ENCODE results near the gene PMM2. TPM values are rescaled to one million over a fixed set of nuclear protein-coding genes. Genes with fewer than 3 reads are reported as not detected.

Gene PMM2
- total and polyA plus RNA-seq, 12 donors, result 7.4 to 81.1 (median 26.3) TPM

DNA sequence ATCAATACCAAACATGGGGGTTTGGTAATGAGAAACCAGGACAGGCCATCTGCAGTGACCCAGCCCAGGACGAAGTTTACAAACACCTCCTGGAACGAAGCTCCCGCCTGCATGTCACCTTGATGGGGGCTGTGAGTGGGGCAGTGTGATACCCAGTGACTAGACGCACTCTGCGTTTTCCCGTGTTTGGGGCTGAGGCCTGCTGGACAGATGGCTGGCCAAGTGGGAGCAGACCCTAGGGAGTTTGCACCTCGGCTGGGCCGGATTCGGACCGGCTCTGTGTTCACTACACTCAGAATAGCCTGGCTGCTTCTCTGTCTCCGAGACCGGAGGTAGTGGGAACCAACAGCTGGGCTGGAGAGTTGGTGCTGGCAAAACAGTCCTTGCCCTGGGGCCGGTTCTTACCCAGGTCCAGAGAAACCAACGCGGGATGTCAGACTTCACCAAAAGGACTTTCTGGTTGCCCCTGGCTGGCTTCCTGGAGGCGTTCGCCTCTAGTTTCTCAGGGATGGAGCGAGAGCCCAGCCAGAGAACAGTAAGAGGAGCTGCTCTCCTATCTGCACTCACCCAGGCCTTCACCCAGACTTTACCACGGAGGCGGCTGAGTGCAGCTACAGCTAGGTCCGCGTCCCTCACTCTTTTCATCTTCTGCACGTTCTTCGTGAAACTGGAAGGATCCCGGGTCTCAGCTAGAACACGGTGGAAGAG is 50.7 kb downstream of the PMM2 start:
- Histone ChIP-seq H3K27me3 (no peaks in the 10 kb centered on the region), H3K4me3 (no peak overlapping the region), H3K4me1 (replicated peaks in 1 of 2) (peaks cover 18 to 27% of the 10 kb centered on the region in 2 donors), H3K9me3 (replicated peaks in 1 of 3) (no peaks in the 10 kb centered on the region), H3K27ac (peak overlapping the region in 3 of 5 donors; percentile 3 to 87 (median 76)), H3K36me3 (replicated peaks in 1 of 2) (peaks cover 0 to 32% of the 10 kb centered on the region in 2 donors)
- peak in 1 of 7 donors; percentile 28 for DNase-seq
- no peak for TF ChIP-seq POLR2A (IDR thresholded peaks at IDR 0.05)
- TF ChIP-seq, protein P1, sequence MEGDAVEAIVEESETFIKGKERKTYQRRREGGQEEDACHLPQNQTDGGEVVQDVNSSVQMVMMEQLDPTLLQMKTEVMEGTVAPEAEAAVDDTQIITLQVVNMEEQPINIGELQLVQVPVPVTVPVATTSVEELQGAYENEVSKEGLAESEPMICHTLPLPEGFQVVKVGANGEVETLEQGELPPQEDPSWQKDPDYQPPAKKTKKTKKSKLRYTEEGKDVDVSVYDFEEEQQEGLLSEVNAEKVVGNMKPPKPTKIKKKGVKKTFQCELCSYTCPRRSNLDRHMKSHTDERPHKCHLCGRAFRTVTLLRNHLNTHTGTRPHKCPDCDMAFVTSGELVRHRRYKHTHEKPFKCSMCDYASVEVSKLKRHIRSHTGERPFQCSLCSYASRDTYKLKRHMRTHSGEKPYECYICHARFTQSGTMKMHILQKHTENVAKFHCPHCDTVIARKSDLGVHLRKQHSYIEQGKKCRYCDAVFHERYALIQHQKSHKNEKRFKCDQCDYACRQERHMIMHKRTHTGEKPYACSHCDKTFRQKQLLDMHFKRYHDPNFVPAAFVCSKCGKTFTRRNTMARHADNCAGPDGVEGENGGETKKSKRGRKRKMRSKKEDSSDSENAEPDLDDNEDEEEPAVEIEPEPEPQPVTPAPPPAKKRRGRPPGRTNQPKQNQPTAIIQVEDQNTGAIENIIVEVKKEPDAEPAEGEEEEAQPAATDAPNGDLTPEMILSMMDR (IDR thresholded peaks at IDR 0.05), result no peak
- 83 to 90% (median 88%) methylated on average over 17 to 26 of the region's 26 CpGs for WGBS, 4 donors
- intact Hi-C loops (cut with DNase I), result no loop called here

DNA sequence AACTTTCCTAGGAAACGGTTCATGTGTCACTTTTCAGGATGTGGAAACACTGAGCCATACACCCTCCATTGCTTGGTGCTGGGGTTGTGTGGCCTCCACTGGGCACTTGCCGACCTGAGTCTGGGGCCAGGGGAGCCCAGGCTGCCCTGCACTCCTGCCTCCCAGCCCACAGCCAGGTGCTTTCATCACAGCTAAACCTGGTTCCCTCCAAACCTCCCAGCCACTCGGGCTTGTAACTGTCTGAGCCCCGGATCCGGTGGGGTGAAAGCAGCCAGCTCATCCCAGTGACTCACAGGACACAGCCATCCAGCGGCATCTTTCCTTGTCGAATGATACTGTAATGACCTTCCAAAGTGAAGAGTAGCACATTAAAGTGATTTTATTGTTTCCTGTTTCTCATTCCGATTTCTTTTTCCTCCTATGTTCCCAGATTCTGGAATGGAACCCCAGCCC is 51.3 kb downstream of the PMM2 start:
- peaks cover 0 to 36% of the 10 kb centered on the region in 2 donors for H3K36me3 ChIP-seq (replicated peaks in 1 of 2)

GRCh38 chr16:8849411-8850011 is 51.9 kb downstream of the PMM2 start:
- 67 to 77% (median 69%) methylated on average over 18 to 19 of the region's 19 CpGs for WGBS, 4 donors
- intact Hi-C loops (cut with DNase I), result no loop called here
- peak overlapping the region in 4 of 5 donors; percentile 8 to 87 (median 74) for H3K27ac ChIP-seq
- H3K4me1 ChIP-seq (replicated peaks in 1 of 2), result peaks cover 18 to 27% of the 10 kb centered on the region in 2 donors
- H3K36me3 ChIP-seq (replicated peaks in 1 of 2), result peaks cover 0 to 42% of the 10 kb centered on the region in 2 donors
- TF ChIP-seq POLR2A (IDR thresholded peaks at IDR 0.05), result no peak
- TF ChIP-seq, protein P1 (IDR thresholded peaks at IDR 0.05), result no peak
- H3K4me3 ChIP-seq, result no peak overlapping the region
- H3K27me3 ChIP-seq, result no peaks in the 10 kb centered on the region
- H3K9me3 ChIP-seq (replicated peaks in 1 of 3), result no peaks in the 10 kb centered on the region
- peak in 3 of 7 donors; percentile 33 to 63 (median 53) for DNase-seq

More for the DNA sequence above, 51.3 kb downstream of the PMM2 start:
- H3K4me3 ChIP-seq, result no peak overlapping the region
- H3K4me1 ChIP-seq (replicated peaks in 1 of 2), result peaks cover 18 to 27% of the 10 kb centered on the region in 2 donors
- H3K9me3 ChIP-seq (replicated peaks in 1 of 3), result no peaks in the 10 kb centered on the region
- intact Hi-C loops (cut with DNase I), result no loop called here
- no peak for TF ChIP-seq POLR2A (IDR thresholded peaks at IDR 0.05)
- TF ChIP-seq, protein P1 (IDR thresholded peaks at IDR 0.05), result no peak
- no peaks in the 10 kb centered on the region for H3K27me3 ChIP-seq
- 37 to 43% (median 41%) methylated on average over 7 to 8 of the region's 8 CpGs for WGBS, 4 donors
- peak in 5 of 7 donors; percentile 73 to 80 (median 74) for DNase-seq
- H3K27ac ChIP-seq, result peak overlapping the region in 4 of 5 donors; percentile 8 to 87 (median 74)

- Histone ChIP-seq H3K27me3 (no peaks in the 10 kb centered on the region), H3K9me3 (replicated peaks in 1 of 3) (no peaks in the 10 kb centered on the region), H3K27ac (peak overlapping the region in 4 of 5 donors; percentile 32 to 87 (median 74)), H3K4me1 (replicated peaks in 1 of 2) (peaks cover 18 to 27% of the 10 kb centered on the region in 2 donors), H3K4me3 (no peak overlapping the region), H3K36me3 (replicated peaks in 1 of 2) (peaks cover 0 to 50% of the 10 kb centered on the region in 2 donors)
- DNase-seq, result peak in 6 of 7 donors; percentile 78 to 89 (median 82)
- WGBS, 4 donors, result 17 to 31% (median 19%) methylated on average over 9 to 11 of the region's 11 CpGs
- intact Hi-C loops (cut with DNase I), result no loop called here
- TF ChIP-seq POLR2A (IDR thresholded peaks at IDR 0.05), result no peak
- TF ChIP-seq, protein P1 (IDR thresholded peaks at IDR 0.05), result no peak
These were observed 52.7 kb downstream of the PMM2 start for GRCh38 chr16:8850279-8850885.

Data from adrenal gland (tissue), 12 donors.